Panc1 (cell line): ENCODE measurements around the gene TSPAN2.

Experiments
- CTCF ChIP-seq: fragments of 450-650 bp; IDR thresholded peaks from 2 replicates; pipeline ENCODE4 v1.5.1; 2017; ENCODE audit warnings: mild to moderate bottlenecking
- POLR2AphosphoS5 ChIP-seq: IDR thresholded peaks from 2 replicates; pipeline ENCODE4 v1.6.1; 2012; ENCODE audit warnings: mild to moderate bottlenecking, low read depth, low read length, moderate library complexity
- TF ChIP-seq, protein P1 (sequence below), 2 experiments: IDR thresholded peaks; 2 replicates each; pipeline ENCODE4 v1.6.1; 2011 to 2012; ENCODE audit warnings: low read depth in 2 of 2, control low read depth in 1 of 2, low read length in 1 of 2, mild to moderate bottlenecking in 1 of 2, moderate library complexity in 1 of 2; ENCODE audit not compliant: insufficient read depth in 1 of 2

- TF ChIP-seq CTCF (no peak), POLR2AphosphoS5 (no peak)
- TF ChIP-seq, protein P1, sequence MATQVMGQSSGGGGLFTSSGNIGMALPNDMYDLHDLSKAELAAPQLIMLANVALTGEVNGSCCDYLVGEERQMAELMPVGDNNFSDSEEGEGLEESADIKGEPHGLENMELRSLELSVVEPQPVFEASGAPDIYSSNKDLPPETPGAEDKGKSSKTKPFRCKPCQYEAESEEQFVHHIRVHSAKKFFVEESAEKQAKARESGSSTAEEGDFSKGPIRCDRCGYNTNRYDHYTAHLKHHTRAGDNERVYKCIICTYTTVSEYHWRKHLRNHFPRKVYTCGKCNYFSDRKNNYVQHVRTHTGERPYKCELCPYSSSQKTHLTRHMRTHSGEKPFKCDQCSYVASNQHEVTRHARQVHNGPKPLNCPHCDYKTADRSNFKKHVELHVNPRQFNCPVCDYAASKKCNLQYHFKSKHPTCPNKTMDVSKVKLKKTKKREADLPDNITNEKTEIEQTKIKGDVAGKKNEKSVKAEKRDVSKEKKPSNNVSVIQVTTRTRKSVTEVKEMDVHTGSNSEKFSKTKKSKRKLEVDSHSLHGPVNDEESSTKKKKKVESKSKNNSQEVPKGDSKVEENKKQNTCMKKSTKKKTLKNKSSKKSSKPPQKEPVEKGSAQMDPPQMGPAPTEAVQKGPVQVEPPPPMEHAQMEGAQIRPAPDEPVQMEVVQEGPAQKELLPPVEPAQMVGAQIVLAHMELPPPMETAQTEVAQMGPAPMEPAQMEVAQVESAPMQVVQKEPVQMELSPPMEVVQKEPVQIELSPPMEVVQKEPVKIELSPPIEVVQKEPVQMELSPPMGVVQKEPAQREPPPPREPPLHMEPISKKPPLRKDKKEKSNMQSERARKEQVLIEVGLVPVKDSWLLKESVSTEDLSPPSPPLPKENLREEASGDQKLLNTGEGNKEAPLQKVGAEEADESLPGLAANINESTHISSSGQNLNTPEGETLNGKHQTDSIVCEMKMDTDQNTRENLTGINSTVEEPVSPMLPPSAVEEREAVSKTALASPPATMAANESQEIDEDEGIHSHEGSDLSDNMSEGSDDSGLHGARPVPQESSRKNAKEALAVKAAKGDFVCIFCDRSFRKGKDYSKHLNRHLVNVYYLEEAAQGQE (IDR thresholded peaks at IDR 0.05; ENCODE audit: insufficient read depth in 1 of 2, low read depth in 2 of 2, low read length in 1 of 2): no peak
Measured at GRCh38 chr1:115114308-115114707, 25.0 kb upstream of the TSPAN2 start.
